H9 (cell line): ENCODE results near the gene RNASE8. TPM values are rescaled to one million over a fixed set of nuclear protein-coding genes. Genes with fewer than 3 reads are reported as not detected.

ENCODE experiments used
- DNase-seq: peaks from one replicate; pipeline ENCODE4 v3.0.0-alpha.2; 2017
- H2AFZ ChIP-seq: one replicate; pipeline ENCODE4 v1.6.1; 2013; ENCODE audit warnings: mild to moderate bottlenecking, low read length, control low read depth, moderate library complexity
- H2AK5ac ChIP-seq: 2 replicates; pipeline ENCODE4 v1.6.1; 2013; ENCODE audit warnings: low read length, control low read depth, mixed read lengths; ENCODE audit not compliant: insufficient read length
- H2BK120ac ChIP-seq: one replicate; pipeline ENCODE4 v1.6.1; 2013; ENCODE audit warnings: low read depth, mild to moderate bottlenecking, low read length, control low read depth, inconsistent platforms; ENCODE audit not compliant: poor library complexity, severe bottlenecking
- H2BK12ac ChIP-seq: 2 replicates; pipeline ENCODE4 v1.6.1; 2013; ENCODE audit warnings: low read length, control low read depth, mixed read lengths, low read depth; ENCODE audit not compliant: insufficient read length
- H2BK15ac ChIP-seq: 2 replicates; pipeline ENCODE4 v1.6.1; 2013; ENCODE audit warnings: low read depth, low read length, control low read depth
- H2BK20ac ChIP-seq: one replicate; pipeline ENCODE4 v1.6.1; 2013; ENCODE audit warnings: low read depth, mild to moderate bottlenecking, low read length, control low read depth, inconsistent platforms; ENCODE audit not compliant: poor library complexity, severe bottlenecking
- H2BK5ac ChIP-seq: 2 replicates; pipeline ENCODE4 v1.6.1; 2013; ENCODE audit warnings: low read length, control low read depth, mixed read lengths; ENCODE audit not compliant: insufficient read length
- H3K14ac ChIP-seq: 2 replicates; pipeline ENCODE4 v1.6.1; 2013; ENCODE audit warnings: low read length, control low read depth; ENCODE audit not compliant: insufficient read depth
- H3K18ac ChIP-seq: 2 replicates; pipeline ENCODE4 v1.6.1; 2013; ENCODE audit warnings: low read depth, mild to moderate bottlenecking, mixed read lengths, low read length, control low read depth; ENCODE audit not compliant: insufficient read length
- H3K23ac ChIP-seq: 2 replicates; pipeline ENCODE4 v1.6.1; 2013; ENCODE audit warnings: low read length, control low read depth, mixed read lengths, low read depth; ENCODE audit not compliant: insufficient read length
- H3K23me2 ChIP-seq: 2 replicates; pipeline ENCODE4 v1.6.1; 2013; ENCODE audit warnings: low read depth, mild to moderate bottlenecking, mixed read lengths, low read length, control low read depth; ENCODE audit not compliant: insufficient read length, poor library complexity, severe bottlenecking
- H3K27ac ChIP-seq: 2 replicates; pipeline ENCODE4 v1.5.1; 2013; ENCODE audit warnings: low read length, control low read depth, mixed read lengths, low read depth; ENCODE audit not compliant: insufficient read length
- H3K27me3 ChIP-seq: 2 replicates; pipeline ENCODE4 v1.6.1; 2013; ENCODE audit warnings: low read length, control low read depth, inconsistent platforms; ENCODE audit not compliant: insufficient read depth
- H3K4ac ChIP-seq: 2 replicates; pipeline ENCODE4 v1.6.1; 2013; ENCODE audit warnings: low read depth, mild to moderate bottlenecking, control low read depth, inconsistent platforms, low read length, moderate library complexity
- H3K4me1 ChIP-seq: 2 replicates; pipeline ENCODE4 v1.6.1; 2013; ENCODE audit warnings: low read length, control low read depth, inconsistent platforms; ENCODE audit not compliant: insufficient read depth
- H3K4me2 ChIP-seq: 2 replicates; pipeline ENCODE4 v1.6.1; 2013; ENCODE audit warnings: low read length, control low read depth, mixed read lengths; ENCODE audit not compliant: insufficient read length, insufficient read depth
- H3K56ac ChIP-seq: 2 replicates; pipeline ENCODE4 v1.6.1; 2013; ENCODE audit warnings: low read depth, mild to moderate bottlenecking, mixed read lengths, low read length, control low read depth; ENCODE audit not compliant: insufficient read length
- H3K79me1 ChIP-seq: 2 replicates; pipeline ENCODE4 v1.6.1; 2013; ENCODE audit warnings: low read depth, mild to moderate bottlenecking, moderate library complexity, low read length, control low read depth, inconsistent platforms; ENCODE audit not compliant: insufficient read depth, poor library complexity, severe bottlenecking
- H3K79me2 ChIP-seq: 2 replicates; pipeline ENCODE4 v1.6.1; 2013; ENCODE audit warnings: low read length, control low read depth, inconsistent platforms; ENCODE audit not compliant: insufficient read depth
- H3K9ac ChIP-seq: 2 replicates; pipeline ENCODE4 v1.6.1; 2013; ENCODE audit warnings: low read length, control low read depth, mixed read lengths; ENCODE audit not compliant: insufficient read length; ENCODE audit errors: extremely low read depth
- H3K9me3 ChIP-seq: one replicate; pipeline ENCODE4 v1.6.1; 2013; ENCODE audit warnings: low read depth, low read length, inconsistent platforms; ENCODE audit not compliant: control insufficient read depth
- H3T11ph ChIP-seq: one replicate; pipeline ENCODE4 v1.6.1; 2013; ENCODE audit warnings: mild to moderate bottlenecking, low read length, control low read depth, inconsistent platforms
- H4K20me1 ChIP-seq: one replicate; pipeline ENCODE4 v1.6.1; 2013; ENCODE audit not compliant: control insufficient read depth, insufficient read length, insufficient read depth
- H4K5ac ChIP-seq: 2 replicates; pipeline ENCODE4 v1.6.1; 2013; ENCODE audit warnings: low read depth, mild to moderate bottlenecking, mixed read lengths, low read length, control low read depth; ENCODE audit not compliant: insufficient read length
- H4K8ac ChIP-seq: replicated peaks from 2 replicates; pipeline ENCODE4 v1.6.1; 2013; ENCODE audit warnings: low read length, control low read depth, mixed read lengths, low read depth; ENCODE audit not compliant: insufficient read length
- H4K91ac ChIP-seq: 2 replicates; pipeline ENCODE4 v1.6.1; 2013; ENCODE audit warnings: low read depth, mild to moderate bottlenecking, moderate library complexity, mixed read lengths, low read length, control low read depth; ENCODE audit not compliant: insufficient read length
- H3K27ac Mint-ChIP-seq, 3 experiments: 2 replicates in 2 of 3; 3 replicates in 1 of 3; pipeline ENCODE4 v1.8.0; 2020 to 2021; ENCODE audit warnings: mixed read lengths in 3 of 3, mild to moderate bottlenecking in 1 of 3, moderate library complexity in 1 of 3
- H3K27me3 Mint-ChIP-seq: 2 replicates; pipeline ENCODE4 v1.8.0; 2021; ENCODE audit warnings: low read depth, mild to moderate bottlenecking, moderate library complexity, mixed read lengths
- H3K36me3 Mint-ChIP-seq, 3 experiments: 2 replicates in 2 of 3; 3 replicates in 1 of 3; pipeline ENCODE4 v1.8.0; 2020 to 2021; ENCODE audit warnings: low read depth in 3 of 3, mixed read lengths in 3 of 3; ENCODE audit not compliant: insufficient read depth in 1 of 3
- H3K4me1 Mint-ChIP-seq, 2 experiments: 2 replicates each; pipeline ENCODE4 v1.8.0; 2020; ENCODE audit warnings: mixed read lengths in 2 of 2
- H3K4me3 Mint-ChIP-seq, 2 experiments: 2 replicates in 1 of 2; 3 replicates in 1 of 2; pipeline ENCODE4 v1.8.0; 2020 to 2021; ENCODE audit warnings: mild to moderate bottlenecking in 2 of 2, mixed read lengths in 2 of 2, moderate library complexity in 1 of 2
- H3K9me3 Mint-ChIP-seq, 2 experiments: 2 replicates in 1 of 2; 3 replicates in 1 of 2; pipeline ENCODE4 v1.8.0; 2020; ENCODE audit warnings: mild to moderate bottlenecking in 2 of 2, mixed read lengths in 2 of 2, moderate library complexity in 1 of 2
- CTCF ChIP-seq: fragments of 200-600 bp; sonication (generic); conservative IDR thresholded peaks from 3 replicates; pipeline ENCODE4 v1.8.0; 2021; ENCODE audit warnings: antibody characterized with exemption, mild to moderate bottlenecking
- WGBS: extraction: QIAGEN DNeasy Blood & Tissue Kit; methylation state at CpG from one replicate; pipeline ENCODE4 v1.1.7; 2013; ENCODE audit warnings: missing lambda C conversion rate, low lambda C conversion rate, mixed read lengths; ENCODE audit not compliant: insufficient read length; ENCODE audit errors: extremely low coverage; 5-methylcytosine and 5-hydroxymethylcytosine counted together
- total RNA-seq: library from RNA; stranded (reverse); gene quantifications from 2 replicates; pipeline ENCODE4 v1.2.1, GENCODE V29; 2021

The RNASE8 gene
- total RNA-seq, 1 experiment from 2014 or later: not detected

GRCh38 chr14:21072031-21072473 is 14.4 kb downstream of the RNASE8 start:
- Histone ChIP-seq H3K56ac (no peak overlapping the region), H4K8ac (no peak overlapping the region), H4K20me1 (no peaks in the 10 kb centered on the region), H2BK20ac (no peak overlapping the region), H3K79me1 (no peaks in the 10 kb centered on the region), H3K14ac (no peak overlapping the region), H3K18ac (no peak overlapping the region), H2BK15ac (no peak overlapping the region), H3T11ph (no peak overlapping the region), H3K27me3 (no peaks in the 10 kb centered on the region), H3K4ac (no peak overlapping the region), H4K5ac (no peak overlapping the region), H3K4me2 (peak overlapping the region; percentile 76), H2BK5ac (no peak overlapping the region), H2BK12ac (no peak overlapping the region), H2BK120ac (no peak overlapping the region), H3K79me2 (no peaks in the 10 kb centered on the region), H2AFZ (no peak overlapping the region), H3K23me2 (peaks cover 31% of the 10 kb centered on the region), H3K9me3 (no peaks in the 10 kb centered on the region), H4K91ac (no peak overlapping the region), H3K9ac (no peak overlapping the region), H3K4me1 (peaks cover 4% of the 10 kb centered on the region; the same call in 1 of the 2 replicates), H3K23ac (no peak overlapping the region), H3K27ac (no peak overlapping the region), H2AK5ac (no peak overlapping the region)
- WGBS: no CpG with 5 or more reads among the region's 4 CpGs
- Mint-ChIP-seq H3K27me3 (peaks cover 15% of the 10 kb centered on the region), H3K36me3 (peaks cover 33 to 48% (median 43%) of the 10 kb centered on the region in 3 experiments), H3K9me3 (no peaks in the 10 kb centered on the region), H3K4me3 (peak overlapping the region; percentile 88 to 96), H3K27ac (peak overlapping the region; percentile 87 to 95 (median 90); a peak in 6 of 7 replicates), H3K4me1 (peaks cover 26 to 27% of the 10 kb centered on the region in 2 experiments)
- DNase-seq: no peak
- TF ChIP-seq CTCF: no peak
